GM19468 (cell line): ENCODE results near the gene LRRC25.

Experiments used
- ATAC-seq: cut with Tn5 transposase; IDR thresholded peaks from one replicate; pipeline ENCODE4 v1.9.1; 2021; ENCODE audit warnings: mild to moderate bottlenecking, moderate library complexity, moderate number of reproducible peaks; ENCODE audit not compliant: unreplicated experiment; ENCODE audit errors: extremely low read depth

The LRRC25 gene

GRCh38 chr19:18425515-18426415 is 28.3 kb upstream of the LRRC25 start:
- no peak for ATAC-seq

- no peak for ATAC-seq
Measured at GRCh38 chr19:18424890-18425514, 27.6 kb upstream of the LRRC25 start.

GRCh38 chr19:18424122-18424889 is 26.9 kb upstream of the LRRC25 start:
- no peak for ATAC-seq

GRCh38 chr19:18423258-18424020 is 26.0 kb upstream of the LRRC25 start:
- ATAC-seq = no peak

GRCh38 chr19:18422530-18423191 is 25.2 kb upstream of the LRRC25 start:
- ATAC-seq = no peak

GRCh38 chr19:18421371-18421959 is 24.0 kb upstream of the LRRC25 start:
- ATAC-seq = no peak

- ATAC-seq = no peak
Measured at GRCh38 chr19:18420930-18421329, 23.5 kb upstream of the LRRC25 start.

- ATAC-seq = no peak
Measured at GRCh38 chr19:18419699-18420460, 22.5 kb upstream of the LRRC25 start.

GRCh38 chr19:18419195-18419698 is 21.8 kb upstream of the LRRC25 start, which contains the start of gene SSBP4:
SSBP4 (plus strand) TSS chr19:18419398; CDS start chr19:18419649, 251 bp downstream.
- no peak for ATAC-seq

- ATAC-seq = no peak
Measured at GRCh38 chr19:18418483-18419194, 21.2 kb upstream of the LRRC25 start.

GRCh38 chr19:18418029-18418482 is 20.6 kb upstream of the LRRC25 start:
- ATAC-seq = no peak

- no peak for ATAC-seq
Measured at GRCh38 chr19:18417250-18418028, 20.0 kb upstream of the LRRC25 start.

GRCh38 chr19:18416778-18417249 is 19.4 kb upstream of the LRRC25 start:
- ATAC-seq = no peak

- no peak for ATAC-seq
Measured at GRCh38 chr19:18415178-18415867, 17.9 kb upstream of the LRRC25 start.

- no peak for ATAC-seq
Measured at GRCh38 chr19:18414504-18415177, 17.2 kb upstream of the LRRC25 start.
